HG03457 (cell line): Measurements from ENCODE around the gene TRIM33.
A peak's percentile ranks its signal among the peaks of the same experiment; 100 is the strongest.
"Not testable (repeated sequence)": the region's sequence is repeated elsewhere in the genome, so short reads cannot be mapped to it uniquely, and the experiment has no call there.

Experiments
- ATAC-seq: cut with Tn5 transposase; IDR thresholded peaks from one replicate; pipeline ENCODE4 v1.9.1; 2021; ENCODE audit warnings: moderate number of reproducible peaks; ENCODE audit not compliant: unreplicated experiment

The TRIM33 gene

GRCh38 chr1:114510274-114511031 lies 550 bp downstream of the TRIM33 start:
- peak; percentile 44 for ATAC-seq

GRCh38 chr1:114509596-114510273 lies 1.3 kb downstream of the TRIM33 start:
- ATAC-seq, result no peak

GRCh38 chr1:114508386-114508898 lies 2.6 kb downstream of the TRIM33 start:
- ATAC-seq, result no peak

GRCh38 chr1:114507513-114507912 lies 3.5 kb downstream of the TRIM33 start:
- ATAC-seq, result no peak

GRCh38 chr1:114505148-114505561 lies 5.8 kb downstream of the TRIM33 start:
- no peak for ATAC-seq

GRCh38 chr1:114503916-114504422 lies 7.0 kb downstream of the TRIM33 start:
- no peak for ATAC-seq

- ATAC-seq, result no peak
These were observed 8.9 kb downstream of the TRIM33 start for GRCh38 chr1:114502080-114502479.

GRCh38 chr1:114499478-114499877 lies 11.5 kb downstream of the TRIM33 start:
- no peak for ATAC-seq

- no peak for ATAC-seq
These were observed 14.9 kb downstream of the TRIM33 start for GRCh38 chr1:114496089-114496488.

- ATAC-seq, result no peak
These were observed 15.5 kb downstream of the TRIM33 start for GRCh38 chr1:114495486-114495885.

GRCh38 chr1:114492978-114493377 lies 18.0 kb downstream of the TRIM33 start:
- ATAC-seq, result no peak

- ATAC-seq, result no peak
These were observed 20.7 kb downstream of the TRIM33 start for GRCh38 chr1:114490274-114490693.

- ATAC-seq, result no peak
These were observed 22.3 kb downstream of the TRIM33 start for GRCh38 chr1:114488739-114489138.

- no peak for ATAC-seq
These were observed 25.7 kb downstream of the TRIM33 start for GRCh38 chr1:114485286-114485685.

GRCh38 chr1:114482585-114482984 lies 28.4 kb downstream of the TRIM33 start:
- ATAC-seq, result no peak

- ATAC-seq, result not testable (repeated sequence)
These were observed 31.4 kb downstream of the TRIM33 start for GRCh38 chr1:114479636-114480035.

- no peak for ATAC-seq
These were observed 31.9 kb downstream of the TRIM33 start for GRCh38 chr1:114479134-114479533.

GRCh38 chr1:114473796-114474195 lies 37.2 kb downstream of the TRIM33 start:
- no peak for ATAC-seq

- no peak for ATAC-seq
These were observed 38.6 kb downstream of the TRIM33 start for GRCh38 chr1:114472408-114472807.

GRCh38 chr1:114470681-114471080 lies 40.3 kb downstream of the TRIM33 start:
- no peak for ATAC-seq

GRCh38 chr1:114468710-114469468 lies 42.1 kb downstream of the TRIM33 start:
- no peak for ATAC-seq
